Epidermal melanocyte (primary cell): Measurements from ENCODE around the gene MYO9B.
"Not testable (repeated sequence)": the region's sequence is repeated elsewhere in the genome, so short reads cannot be mapped to it uniquely, and the experiment has no call there.

Experiments
- DNase-seq: peaks from one replicate; pipeline ENCODE4 v3.0.0; 2011; ENCODE audit warnings: low spot score; ENCODE audit not compliant: insufficient read length

The MYO9B gene

DNA sequence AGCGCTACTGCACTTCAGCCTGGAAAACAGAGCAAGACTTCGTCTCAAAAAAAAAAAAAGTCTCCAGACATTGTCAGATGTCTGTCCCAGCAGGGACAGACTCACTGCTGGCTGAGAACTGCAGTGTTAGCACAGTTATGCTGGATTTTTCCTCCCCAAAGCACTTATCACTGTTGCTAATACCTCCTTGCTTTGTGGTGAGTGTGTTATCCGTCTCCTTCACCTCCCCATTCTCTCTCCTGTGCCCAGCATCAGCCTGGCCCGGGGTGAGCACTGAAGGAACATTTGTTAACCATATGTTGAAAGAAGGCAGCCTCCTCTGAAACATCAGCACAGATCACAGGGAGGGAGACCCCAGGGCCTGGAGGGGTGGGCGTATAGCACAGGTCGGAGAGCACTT, 11.3 kb downstream of the MYO9B start:
- no peak for DNase-seq

DNA sequence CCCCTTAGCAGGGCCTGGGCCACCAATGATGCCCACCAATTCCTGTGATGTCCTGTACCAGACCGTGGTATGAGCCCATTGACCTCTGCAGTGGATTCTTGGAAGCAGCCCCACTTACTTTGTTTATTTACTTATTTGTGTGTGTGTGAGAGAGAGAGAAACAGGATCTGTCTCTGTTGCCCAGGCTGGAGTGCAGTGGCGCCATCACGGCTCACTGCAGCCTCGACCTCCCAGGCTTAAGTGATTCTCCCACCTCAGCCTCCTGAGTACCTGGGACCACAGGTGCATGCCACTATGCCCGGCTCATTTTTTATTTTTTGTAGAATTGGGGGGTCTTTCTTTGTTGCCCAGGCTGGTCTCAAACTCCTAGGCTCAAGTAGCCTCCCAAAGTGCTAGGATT, 13.0 kb downstream of the MYO9B start:
- DNase-seq = no peak

- DNase-seq = no peak
These were observed 15.0 kb downstream of the MYO9B start for GRCh38 chr19:17090583-17090982.

- no peak for DNase-seq
These were observed 16.3 kb downstream of the MYO9B start for GRCh38 chr19:17091758-17092333.

DNA sequence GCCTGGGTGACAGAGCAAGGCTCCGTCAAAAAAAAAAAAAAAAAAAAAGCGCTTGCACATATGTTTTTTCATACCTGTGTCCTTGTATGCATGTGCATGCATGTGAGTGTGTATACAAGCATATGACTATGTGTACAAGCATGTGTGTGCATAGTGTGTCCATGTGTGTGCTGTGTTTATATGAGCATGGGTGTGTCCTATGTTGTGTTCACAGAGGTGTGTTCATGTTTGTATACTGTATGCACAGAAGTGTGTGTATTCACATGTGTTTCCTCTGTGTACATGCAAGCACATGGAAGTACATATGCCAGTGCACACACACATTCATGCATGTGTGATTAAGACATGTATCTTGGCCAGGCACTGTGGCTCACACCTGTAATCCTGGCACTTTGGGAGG, 17.1 kb downstream of the MYO9B start:
- DNase-seq = no peak

- not testable (repeated sequence) for DNase-seq
These were observed 19.1 kb downstream of the MYO9B start for GRCh38 chr19:17094694-17095093.

DNA sequence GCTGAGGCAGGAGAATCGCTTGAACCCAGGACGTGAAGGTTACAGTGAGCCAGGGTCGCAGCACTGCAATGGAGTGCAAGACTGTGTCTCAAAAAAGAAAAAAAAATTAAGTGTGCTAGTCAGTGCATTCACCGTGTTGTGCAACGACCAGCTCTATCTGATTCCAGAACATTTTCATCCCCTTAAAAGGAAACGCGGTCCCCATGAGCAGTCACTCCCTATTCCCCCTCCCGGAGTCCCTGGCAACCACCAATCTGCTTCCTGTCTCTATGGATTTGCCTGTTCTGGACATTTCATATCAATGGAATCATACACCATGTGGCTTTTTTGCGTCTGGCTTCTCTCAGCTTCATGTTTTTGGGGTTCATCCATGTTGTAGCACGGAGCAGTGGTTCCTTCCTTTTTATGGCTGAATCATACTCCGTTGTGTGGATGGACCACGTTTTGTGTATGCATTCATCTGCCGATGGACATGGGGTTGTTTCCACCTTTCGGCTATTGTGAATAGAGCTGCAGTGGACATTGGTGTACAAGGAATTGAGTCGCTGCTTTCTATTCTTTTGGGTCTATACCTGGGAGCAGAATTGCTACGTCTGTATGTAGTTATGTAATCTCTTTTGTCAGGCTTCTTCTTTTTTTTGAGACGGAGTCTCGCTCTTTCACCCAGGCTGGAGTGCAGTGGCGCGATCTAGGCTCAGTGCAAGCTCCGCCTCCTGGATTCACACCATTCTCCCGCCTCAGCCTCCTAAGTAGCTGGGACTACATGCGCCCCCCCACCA, 19.8 kb downstream of the MYO9B start:
- no peak for DNase-seq

DNA sequence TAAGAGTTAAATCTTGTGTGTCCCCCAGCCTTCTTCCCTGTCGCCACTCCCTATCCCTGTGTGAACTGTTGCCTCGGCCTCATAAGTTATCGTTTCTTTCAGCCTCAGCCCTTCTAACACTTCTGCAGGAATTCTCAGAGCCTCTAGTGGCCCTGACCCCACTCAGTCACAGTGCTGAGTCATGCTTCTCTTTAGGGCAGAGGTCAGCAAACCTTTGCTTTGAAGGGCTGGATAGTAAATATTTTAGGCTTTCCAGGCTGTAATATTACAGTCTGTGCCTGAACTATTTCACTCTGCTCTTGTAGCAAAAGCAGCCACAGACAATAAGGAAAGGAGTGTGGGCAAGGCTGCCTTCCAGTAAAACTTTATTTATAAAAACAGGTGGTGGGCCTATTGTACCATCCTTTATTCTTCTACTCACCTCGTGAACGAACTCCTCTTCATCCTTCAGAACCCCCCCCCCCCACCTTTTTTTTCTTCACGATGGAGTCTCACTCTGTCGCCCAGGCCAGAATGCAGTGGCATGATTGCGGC, 22.1 kb downstream of the MYO9B start:
- no peak for DNase-seq

DNA sequence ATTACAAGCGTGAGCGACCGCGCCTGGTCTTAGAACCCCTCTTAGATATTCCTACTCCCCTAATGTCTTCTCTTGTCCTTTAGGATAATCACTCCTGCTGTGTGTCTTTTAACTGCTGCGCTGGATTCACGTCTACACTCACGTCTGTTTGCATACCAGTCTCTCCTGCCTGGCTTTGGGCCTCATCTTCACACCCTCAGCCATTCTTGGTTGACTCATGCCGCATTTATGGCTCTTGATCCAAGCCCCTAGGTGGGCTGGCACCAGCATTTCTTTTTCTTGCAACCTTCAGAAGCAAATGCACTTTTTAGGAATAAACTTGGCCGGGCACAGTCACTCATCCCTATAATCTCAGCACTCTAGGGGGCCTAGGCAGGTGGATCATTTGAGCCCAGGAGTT, 22.7 kb downstream of the MYO9B start:
- DNase-seq = no peak

DNA sequence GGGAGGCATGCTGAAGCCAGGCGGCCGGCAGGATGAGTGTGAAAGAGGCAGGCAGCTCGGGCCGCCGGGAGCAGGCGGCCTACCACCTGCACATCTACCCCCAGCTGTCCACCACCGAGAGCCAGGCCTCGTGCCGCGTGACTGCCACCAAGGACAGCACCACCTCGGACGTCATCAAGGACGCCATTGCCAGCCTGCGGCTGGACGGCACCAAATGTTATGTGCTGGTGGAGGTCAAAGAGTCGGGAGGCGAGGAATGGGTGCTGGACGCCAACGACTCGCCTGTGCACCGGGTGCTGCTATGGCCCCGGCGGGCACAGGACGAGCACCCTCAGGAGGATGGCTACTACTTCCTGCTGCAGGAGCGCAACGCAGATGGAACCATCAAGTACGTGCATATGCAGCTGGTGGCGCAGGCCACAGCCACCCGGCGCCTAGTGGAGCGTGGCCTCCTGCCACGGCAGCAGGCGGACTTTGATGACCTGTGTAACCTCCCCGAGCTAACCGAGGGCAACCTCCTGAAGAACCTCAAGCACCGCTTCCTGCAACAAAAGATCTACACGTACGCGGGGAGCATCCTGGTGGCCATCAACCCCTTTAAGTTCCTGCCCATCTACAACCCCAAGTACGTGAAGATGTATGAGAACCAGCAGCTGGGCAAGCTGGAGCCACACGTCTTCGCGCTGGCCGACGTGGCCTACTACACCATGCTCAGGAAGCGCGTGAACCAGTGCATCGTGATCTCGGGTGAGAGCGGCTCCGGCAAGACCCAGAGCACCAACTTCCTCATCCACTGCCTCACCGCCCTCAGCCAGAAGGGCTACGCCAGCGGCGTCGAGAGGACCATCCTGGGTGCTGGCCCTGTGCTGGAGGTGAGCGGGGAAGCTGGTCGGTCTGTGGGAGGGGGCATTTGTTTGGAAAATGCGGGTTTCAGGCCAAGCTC, 26.4 kb downstream of the MYO9B start:
- DNase-seq = no peak

DNA sequence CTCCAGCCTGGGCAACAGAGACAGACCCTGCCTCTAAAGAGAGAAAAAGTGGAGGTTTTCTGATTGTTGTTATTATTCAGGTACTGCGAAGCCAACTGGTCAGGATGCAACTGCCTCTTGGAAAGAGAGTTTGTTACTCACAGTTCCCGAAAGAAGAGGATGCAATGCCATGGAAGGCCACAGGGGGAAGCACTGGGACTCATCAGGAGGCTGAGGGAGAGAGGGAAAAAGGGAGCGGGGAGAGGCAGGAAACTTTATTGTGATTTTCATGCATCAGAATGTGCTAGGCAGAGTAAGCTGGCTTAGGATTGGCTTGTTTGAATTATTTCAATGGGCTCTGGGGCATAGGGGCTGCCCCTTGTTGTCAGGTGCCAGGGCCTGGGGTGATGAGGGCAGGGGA, 27.6 kb downstream of the MYO9B start:
- no peak for DNase-seq

- DNase-seq = no peak
These were observed 29.1 kb downstream of the MYO9B start for GRCh38 chr19:17104679-17105078.

DNA sequence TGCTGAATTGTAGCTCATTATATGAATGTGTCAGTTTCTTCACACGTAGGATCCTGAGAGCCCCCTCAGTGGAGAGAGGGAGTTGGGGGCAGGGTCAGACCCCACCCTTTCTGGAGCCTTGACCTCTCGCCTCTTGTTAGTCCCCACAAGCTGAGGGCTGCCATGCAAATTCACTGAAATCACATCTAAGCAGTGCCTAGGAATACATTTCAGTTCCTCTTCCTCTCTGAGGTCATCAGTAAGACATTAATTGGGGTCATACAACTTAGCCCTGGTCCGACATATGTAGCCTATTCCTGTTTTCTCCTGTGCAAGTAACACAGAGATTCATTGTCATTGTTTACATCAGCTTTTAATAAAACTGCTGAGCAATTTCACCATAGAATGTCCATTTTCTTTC, 30.0 kb downstream of the MYO9B start:
- DNase-seq = no peak

- not testable (repeated sequence) for DNase-seq
These were observed 31.4 kb downstream of the MYO9B start for GRCh38 chr19:17106964-17107363.

DNA sequence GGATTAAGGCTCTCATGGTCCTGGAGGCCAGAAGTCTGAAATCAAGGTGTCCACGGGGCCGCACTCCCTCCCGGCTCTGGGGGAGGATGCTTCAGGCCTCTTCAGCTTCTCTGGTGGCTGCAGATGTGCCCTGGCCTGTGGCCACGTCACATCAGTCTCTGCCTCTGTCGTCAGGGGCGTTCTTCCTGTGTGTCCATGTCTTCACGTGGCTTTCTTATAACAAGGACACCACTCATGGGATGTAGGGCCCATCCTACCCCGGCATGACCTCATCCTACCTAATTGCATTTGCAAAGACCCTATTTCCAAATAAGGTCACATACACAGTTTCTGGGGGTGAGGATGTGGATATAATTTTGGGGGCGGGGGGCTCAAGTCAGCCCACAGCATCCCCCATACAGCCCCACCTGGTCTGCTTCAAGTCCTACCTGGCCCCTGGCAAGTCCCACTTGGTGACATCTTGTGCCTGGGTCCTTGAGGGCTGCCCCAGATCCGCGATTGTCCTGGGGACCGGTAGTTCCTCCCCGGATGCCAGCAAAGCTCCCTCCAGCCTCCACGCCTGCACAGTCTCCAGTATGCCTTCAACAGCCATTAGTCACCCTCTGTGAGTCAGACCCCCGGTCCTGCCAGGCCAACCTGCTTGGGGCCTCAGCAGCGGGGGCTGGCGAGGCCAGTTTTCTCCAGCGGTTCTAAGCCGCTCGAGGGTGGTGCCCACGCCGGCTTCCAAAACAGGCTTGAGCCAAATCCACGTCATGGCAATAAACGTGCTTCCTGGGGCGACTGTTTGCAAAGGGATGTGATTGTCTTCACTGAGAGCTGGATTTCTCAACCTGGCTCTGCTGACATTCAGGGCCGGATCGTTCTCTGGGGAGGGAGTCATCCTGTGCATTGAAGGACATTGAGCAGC, 32.2 kb downstream of the MYO9B start:
- DNase-seq = peak; percentile 95

- no peak for DNase-seq
These were observed 32.8 kb downstream of the MYO9B start for GRCh38 chr19:17108453-17108784.

DNA sequence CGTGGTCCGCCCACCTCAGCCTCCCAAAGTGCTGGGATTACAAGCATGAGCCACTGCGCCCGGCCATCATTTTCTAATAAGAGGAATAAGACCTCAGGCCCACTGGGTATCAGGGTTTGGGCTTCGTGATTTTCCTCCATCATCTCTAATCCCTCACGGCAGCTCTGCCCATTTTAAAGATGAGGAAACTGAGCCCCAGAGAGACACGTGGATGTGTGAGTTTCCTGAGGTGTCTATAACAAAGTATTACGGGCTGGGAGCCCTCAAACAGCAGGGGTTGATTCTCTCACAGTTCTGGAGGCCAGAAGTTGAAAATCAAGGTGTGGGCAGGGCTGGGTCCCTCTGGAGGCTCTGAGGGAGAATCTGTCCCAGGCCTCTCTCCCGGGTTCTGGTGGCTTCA, 33.7 kb downstream of the MYO9B start:
- DNase-seq = no peak

DNA sequence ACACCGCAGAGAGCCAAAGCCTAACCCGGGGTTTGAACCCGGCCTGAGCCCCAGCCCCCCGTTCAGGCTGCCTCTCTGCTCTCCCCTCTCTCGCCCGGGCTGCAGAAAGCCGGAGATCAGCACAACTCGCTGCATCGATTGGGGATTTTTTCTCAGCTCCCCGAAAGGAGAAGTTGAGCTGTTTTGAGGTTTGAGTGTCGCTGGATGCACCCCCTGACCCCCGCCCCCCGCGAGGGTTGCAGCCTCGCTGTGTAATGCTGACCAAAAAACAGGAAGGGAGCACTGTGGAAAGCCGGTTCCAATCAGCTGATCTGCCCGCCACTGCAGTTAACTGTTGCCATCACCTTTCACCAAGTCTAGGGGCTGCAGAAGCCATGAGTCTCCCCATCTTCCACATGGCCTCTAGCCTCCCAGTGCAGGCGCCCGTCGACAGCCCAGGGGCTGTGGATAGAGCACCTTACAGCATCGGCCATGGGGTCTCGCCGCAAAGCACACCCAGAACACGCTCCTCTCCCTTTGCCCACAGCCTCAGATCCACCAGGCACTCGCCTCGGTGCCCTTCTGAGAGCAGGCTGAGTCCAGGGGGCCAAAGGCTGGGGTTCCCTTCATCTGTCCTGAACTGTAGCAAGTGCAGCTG, 34.5 kb downstream of the MYO9B start:
- no peak for DNase-seq

DNA sequence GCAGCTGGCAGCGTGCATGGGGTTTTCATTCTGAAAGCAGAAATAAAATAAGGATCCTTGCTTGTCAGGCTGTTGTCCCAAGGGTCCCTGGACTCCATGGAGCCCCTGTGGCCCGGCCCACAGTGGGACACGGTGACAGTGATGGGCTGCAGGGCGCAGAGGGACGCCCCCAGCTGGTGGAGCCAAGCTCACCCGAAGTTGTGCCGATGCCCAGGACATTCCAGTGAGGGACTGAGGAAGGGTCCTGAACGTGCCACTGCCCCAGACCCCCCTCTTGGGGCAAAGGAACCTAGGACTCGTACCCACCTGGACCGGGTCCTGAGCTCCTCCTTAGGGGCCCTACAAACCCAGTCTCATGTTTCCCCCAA, 35.0 kb downstream of the MYO9B start:
- no peak for DNase-seq

GRCh38 chr19:17111766-17112165, 36.2 kb downstream of the MYO9B start:
- no peak for DNase-seq

DNA sequence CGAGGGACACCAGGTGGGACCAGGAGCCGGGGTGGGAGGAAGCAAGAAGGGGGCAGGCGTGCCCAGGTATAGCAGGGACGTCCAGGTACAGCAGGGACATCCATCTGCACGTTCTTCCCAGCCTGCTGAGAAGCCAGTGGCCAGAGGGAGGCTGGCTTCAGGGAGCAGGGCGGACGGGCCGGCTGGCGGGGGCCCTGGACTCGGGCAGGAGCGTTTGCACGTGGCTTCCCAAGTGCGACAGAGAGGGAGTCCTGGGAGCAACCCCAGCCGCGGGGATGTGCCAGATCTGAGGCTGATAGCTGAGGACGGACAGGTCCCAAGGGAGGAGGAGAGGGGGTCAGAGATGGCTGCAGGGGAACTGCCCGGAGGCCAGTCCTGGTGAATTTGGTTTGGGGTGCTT, 36.7 kb downstream of the MYO9B start:
- DNase-seq = no peak
